GM18867 (cell line): ENCODE data around the gene C5orf22.
A peak's percentile ranks its signal among the peaks of the same experiment; 100 is the strongest.
"Not testable (repeated sequence)": the region's sequence is repeated elsewhere in the genome, so short reads cannot be mapped to it uniquely, and the experiment has no call there.

Experiments
- ATAC-seq: cut with Tn5 transposase; IDR thresholded peaks from one replicate; pipeline ENCODE4 v1.9.1; 2021; ENCODE audit warnings: mild to moderate bottlenecking, moderate library complexity; ENCODE audit not compliant: unreplicated experiment

Gene C5orf22

DNA sequence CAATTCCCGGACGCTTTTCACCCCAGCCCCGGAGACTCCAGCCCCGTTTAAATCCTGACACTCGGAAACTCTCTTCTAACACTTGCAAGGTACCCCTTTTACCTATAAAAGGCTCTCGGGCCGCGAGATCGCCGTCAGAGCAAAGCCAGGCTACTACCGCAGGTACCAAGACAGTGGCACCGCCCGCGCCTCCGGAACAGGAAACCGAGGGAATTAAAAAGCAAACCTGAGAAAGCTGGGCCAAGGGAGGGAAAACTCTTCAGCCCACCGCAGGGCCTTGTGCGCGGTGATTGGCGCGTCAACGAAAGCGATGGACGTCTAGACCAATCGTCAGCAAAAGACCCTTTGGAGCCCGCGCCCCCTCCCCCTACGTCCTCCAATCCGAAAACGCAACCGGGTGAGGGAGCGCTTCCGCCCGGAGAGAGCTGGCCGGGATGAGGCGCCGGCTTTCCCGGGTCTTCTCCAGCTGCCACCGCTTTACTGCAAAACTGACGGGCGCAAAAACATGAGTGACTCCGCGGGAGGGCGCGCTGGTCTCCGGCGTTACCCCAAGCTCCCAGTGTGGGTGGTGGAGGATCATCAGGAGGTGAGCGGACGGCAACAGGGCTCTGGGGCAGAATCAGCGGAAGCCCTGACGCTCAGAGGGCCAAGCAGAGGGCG, at the start of gene C5orf22, which contains the start of gene DROSHA:
TSS of gene C5orf22 (plus strand) at position 414 of the 660 bp plus-strand sequence. CDS start at position 506, 92 bp downstream.
TSS of gene DROSHA (minus strand) at position 206 of the 660 bp plus-strand sequence. CDS start 3,034 bp downstream, outside the sequence.
- ATAC-seq, result peak; percentile 94

DNA sequence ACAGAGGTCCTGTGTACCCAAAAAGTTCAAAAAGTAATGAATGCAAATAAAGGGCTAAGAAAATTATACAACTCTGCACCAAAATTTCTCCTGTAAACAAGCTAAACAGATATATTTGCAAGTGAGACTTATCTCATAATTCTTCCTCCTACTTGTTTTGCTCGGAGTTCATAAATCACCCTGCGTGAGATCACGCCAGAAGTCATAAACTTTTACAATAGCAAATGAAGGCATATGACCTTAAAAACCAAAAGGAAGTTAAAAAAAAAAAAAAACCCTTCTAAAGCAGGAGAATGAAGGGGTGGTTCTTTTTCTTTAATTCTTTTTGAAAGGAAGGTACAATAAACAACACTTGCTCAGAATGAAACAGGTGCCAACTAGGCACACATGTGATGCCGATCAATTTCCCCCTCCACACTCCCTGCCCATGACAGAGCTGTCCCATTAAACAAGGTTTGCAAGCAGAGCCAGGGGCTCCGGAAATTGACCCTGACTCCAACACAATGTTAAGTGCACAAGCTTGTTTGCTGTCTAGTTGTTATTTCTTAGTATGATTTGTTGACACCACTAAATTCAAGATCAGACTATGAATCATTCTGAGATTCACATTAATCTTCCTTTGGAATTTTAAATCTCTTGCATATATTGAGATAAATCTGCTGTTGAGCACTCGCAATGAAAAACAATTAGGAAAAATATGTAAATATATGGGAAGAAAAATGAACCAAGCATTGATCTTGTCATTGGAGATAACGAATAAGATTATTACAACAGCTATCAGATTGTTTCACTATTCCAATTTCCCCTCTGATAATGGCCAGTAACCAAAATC, 46.5 kb upstream of the C5orf22 start:
- no peak for ATAC-seq

DNA sequence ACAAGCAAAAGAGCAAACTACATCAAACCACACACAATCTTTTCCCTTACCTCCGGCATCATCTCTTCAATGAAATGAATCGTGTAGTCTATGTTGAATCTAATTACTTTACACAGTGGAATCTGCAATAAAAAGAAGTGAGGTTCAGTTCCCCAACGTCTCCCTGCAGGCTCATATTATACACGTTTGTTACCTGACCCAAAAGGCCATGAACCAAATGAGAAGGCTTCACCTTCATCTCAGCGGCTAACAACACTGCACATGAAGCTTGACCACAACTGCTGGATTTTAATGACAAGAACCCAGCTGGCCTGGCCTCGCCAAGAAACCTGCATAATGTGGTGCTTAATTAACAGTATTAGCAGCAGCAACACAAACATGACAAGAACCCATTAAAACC, 45.7 kb upstream of the C5orf22 start:
- ATAC-seq, result no peak

DNA sequence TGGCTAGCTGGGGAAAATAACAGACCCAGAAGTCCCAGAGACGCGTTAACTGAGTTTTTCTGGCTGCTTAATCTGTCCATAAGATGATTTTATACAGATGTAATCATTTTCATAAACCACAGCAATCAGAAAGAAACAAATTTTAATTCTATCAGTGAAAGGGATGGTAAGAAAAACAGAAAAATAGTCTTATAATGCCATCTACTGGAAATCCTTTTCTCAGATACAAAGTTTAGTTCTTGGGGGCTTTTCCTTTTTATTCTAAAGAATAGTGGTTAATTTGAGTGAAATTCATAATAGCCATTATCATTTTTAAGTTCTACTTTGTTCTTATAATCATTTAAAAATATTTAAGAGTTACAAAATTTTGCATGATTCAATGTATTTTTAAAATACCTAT, 44.6 kb upstream of the C5orf22 start:
- no peak for ATAC-seq

DNA sequence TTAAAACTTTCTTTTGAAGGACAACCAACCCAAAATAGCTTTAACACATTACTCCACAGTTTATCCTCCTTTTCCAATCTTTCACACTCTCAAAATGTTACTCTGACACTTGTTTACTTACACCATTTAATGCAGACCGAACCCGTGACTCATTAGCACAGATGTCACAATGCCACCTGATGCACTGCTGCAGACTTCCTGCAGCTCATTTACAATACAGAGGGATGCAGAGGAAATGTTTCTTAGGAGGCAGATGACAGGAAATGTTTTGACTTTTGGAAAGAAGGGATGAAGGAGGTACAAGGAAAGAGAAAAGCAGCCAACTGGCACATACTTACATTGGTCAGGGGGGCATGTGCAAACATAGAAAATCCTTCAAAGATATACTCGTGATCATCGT, 39.2 kb upstream of the C5orf22 start:
- ATAC-seq, result no peak

DNA sequence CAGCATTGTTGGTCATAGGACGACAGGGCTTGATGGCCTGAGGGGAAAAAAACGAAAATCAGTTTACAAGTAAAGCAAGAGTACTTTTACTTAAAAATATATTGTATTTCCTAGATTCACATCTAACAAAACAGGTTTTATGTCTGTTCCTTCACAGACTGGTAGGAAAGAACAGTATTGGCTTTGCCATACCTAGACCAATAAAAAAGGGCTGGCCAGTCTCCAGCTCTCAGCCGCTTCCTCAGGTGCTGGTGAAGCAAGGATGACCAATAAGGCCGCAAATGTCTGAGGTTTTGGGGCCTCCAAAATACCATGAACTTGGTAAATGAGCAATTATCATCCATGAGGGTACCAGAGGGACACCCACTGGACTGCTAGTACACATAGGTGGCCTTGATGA, 36.8 kb upstream of the C5orf22 start:
- ATAC-seq, result no peak

DNA sequence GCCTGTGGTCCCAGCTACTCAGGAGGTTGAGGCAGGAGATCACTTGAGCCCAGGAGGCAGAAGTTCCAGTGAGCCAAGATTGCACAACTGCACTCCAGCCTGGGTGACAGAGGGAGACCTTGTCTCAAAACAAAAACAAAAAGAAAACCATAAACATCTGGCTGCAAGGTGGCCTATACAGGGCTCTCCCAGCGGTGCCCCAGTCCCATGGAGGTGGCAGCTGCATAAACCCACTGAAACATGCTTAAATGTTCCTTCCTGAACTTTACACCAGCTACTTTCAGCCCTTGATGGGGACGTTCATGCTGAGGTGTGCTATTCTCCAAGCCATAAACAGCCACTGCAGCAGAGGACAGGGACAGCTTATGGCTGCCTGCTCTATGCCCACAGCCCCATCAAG, 35.8 kb upstream of the C5orf22 start:
- no peak for ATAC-seq

DNA sequence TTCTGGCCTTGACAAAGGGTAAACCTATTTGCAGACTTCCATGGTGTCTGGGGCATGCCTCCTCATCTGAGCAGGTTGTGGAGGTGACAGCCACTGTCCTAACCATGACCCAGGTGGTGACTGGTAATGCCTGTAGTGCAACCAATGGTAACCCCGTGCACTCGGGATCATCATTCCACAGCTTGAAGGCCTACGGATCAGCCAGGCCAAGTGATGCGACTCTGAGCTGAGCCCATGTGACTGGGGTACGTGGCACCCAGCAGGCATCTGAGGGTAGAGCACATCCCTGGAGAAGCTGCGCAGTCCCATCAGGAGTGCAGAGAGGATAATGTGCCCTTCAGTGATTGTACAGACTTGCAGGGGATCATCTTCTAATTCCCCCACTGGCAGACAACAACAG, 35.2 kb upstream of the C5orf22 start:
- no peak for ATAC-seq

DNA sequence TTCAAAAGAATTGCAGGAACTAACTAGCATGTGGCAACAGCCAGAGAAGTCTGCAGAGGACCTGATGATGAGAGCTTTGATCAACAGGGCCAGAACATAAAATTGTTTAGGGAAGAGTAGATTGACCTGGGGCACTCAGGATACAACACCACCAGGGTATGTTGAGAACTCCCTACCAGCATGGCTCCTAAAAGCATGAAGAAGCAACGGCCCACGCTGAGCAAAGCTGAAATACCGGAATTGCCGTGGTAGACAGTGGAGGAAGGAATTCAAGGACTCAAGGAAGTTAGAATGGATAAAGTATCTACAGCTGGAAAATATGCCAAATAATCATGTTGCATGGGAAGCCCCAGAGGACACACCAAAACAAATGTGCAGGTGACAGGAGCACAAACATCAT, 31.8 kb upstream of the C5orf22 start:
- no peak for ATAC-seq

DNA sequence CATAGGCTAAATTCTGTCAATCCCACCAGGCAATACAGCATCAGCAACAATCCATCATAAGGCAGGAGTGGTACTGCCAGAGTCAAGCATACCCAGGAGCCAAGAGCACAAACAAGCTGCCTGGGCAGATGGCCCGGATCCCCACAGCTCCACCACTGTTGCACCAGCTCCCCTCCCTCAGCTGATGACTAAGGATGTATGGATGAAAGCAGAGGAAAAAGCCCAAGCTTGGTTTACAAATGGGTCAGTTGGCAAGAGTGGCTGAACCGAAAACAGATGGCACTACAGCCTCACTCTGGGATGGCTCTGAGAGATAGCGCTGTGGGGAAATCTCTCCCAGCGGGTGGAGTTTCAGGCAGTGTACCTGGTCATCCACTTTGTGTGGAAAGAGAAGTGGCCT, 29.6 kb upstream of the C5orf22 start:
- ATAC-seq, result no peak

DNA sequence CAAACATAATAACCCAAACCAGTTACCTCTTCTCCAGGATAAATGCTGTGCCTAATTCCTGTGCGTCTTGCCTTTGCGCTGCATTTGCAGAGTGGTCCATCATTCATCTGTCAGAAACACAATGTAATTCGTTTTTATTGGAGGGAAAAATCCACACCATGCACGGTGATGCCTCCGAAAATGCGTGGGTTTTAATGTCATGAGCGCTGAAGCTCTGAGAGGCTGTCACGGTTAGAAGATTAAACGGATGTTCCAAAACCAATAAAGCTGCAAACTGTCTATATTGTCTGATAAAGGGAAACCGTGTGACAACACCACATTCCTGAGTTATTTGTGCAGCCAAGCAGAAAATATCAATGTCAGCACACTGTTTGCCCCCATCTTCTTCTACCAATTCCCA, 27.6 kb upstream of the C5orf22 start:
- ATAC-seq, result no peak

DNA sequence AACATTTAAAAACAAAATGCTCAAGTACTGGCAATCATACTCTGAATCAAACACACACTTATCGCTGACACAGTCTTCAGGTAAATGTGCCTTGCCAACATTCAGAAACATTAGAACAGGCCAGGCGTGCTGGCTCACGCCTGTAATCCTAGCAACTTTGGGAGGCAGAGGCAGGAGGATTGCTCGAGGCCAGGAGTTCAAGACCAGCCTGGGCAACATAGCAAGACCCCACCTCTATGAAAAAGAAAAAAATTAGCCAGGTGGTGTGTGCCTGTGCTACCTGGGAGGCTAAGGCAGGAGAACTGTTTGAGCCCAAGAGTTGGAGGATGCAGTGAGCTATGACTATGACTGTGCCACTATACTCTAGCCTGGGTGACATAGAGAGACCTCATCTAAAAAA, 20.8 kb upstream of the C5orf22 start:
- no peak for ATAC-seq

DNA sequence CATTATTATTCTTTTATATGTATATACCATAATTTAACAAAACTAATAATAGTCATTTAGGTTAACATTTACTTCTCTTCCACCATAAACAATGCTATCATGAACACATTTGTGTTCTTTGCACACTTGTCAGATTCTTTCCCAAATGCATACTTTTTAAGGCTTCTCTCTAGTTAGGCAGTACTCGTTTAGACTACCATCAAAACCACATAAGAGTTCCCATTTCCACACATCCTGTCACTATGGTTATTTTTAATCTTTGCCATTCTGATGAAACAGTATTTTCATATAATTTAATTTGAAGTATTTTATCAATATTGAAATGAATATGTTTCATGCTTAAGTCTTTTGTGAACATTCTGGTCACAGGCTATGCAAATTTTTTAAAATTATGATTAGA, 15.3 kb upstream of the C5orf22 start:
- no peak for ATAC-seq

DNA sequence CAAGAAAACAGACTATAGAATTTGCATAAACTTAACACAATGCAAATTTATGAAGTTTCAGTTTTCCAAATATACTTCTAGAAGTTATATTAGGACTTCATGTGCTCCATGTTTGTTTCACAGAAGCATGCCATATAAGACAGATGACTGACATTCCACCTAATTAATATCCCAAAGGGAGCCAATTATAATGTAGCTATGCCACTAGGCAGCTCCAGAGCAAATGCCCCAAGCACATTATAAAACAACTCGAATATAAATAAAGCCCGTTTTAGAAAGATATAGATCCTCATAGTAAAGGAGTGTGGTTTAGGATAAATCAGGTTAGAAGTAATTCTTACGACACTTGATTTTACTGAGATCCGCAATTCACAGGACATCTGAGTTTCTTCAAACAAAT, 9.1 kb upstream of the C5orf22 start:
- no peak for ATAC-seq

DNA sequence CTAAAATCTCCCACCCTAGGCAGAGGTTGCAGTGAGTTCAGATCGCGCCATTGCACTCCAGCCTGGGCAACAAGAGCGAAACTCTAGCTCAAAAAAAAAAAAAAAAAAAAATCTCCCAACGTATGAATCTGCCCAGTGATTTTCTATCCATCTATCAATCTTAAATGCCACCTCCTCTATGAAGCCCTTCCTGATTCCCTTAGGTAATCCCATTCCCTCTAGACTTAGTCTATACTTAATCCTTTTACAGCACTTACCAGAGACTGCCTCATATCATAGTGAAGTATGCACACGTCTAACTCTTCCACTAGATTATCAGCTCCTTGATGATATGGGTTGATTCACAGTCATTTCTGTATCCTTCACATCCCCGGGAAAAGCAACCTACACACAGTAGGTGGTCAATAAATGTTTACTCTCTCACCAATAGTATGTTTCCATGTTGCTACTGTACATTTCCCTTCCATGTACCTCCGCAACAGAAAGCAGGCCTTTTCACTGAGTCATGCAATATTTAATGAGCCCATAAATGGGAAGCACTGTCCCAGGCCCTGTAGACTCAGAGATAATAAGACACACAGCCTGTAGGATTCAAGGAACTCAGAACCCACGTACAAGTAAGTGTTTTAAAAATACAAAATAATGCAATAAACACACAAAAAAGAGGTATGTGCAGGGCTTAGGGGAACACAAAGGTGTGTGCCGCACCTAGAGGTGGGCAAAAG, 1.4 kb upstream of the C5orf22 start:
- no peak for ATAC-seq

DNA sequence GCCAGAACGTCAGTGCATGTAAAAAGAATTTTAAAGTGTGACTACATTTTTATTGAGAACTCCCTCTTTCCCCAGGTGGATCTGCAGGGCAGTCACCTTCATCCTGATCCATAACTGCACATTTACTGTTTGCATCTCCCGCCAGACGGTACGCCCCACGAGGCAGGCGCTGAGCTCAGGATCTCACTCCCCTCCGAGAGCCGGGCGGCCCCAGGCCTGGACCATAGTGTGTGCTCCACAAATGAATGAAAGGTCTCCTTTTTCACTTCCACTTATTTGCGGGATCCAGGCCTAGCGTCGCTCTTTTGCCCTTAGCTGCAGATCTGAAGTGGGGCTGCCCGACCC, 586 bp upstream of the C5orf22 start:
- peak; percentile 37 for ATAC-seq

DNA sequence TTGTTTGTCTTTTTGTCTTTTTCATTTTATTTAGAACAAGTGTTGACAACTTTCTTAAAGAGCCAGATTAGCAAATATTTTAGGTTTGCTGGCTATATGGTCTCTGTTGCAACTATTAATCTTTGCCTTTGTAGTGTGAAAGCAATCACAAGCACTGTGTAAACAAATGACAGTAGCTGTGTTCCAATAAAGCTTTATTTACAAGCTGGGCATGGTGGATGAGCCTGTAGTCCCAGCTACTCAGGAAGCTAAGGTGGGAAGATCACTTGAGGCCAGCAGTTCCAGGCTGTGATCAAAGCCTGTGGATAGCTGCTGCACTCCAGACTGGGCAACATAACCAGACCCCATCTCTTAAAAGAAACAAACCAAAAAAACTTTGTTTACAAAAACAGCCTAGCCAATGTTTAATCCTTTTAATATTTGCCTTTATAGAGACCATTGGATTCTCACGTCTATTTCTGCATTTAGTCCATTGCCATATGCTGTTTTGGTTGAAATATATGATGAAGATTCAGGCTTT, 2.5 kb downstream of the C5orf22 start:
- no peak for ATAC-seq

DNA sequence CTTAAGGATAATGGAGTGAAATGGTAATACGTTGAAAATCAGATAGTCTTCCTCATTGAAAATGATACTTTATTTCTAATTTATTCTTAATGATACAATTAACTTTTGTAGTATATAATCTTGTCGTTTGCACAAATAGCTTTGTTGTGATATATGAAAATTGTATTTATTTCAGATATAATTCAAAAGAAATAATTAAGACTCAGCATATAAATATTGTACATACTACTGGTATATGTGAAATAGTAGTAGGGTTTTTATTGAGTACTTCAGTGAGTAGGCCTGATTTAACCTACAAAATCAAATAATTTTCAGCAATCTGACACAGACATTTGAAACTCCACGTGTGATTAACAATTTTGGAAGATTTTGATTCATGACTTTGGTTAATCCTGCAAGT, 4.8 kb downstream of the C5orf22 start:
- ATAC-seq, result no peak

DNA sequence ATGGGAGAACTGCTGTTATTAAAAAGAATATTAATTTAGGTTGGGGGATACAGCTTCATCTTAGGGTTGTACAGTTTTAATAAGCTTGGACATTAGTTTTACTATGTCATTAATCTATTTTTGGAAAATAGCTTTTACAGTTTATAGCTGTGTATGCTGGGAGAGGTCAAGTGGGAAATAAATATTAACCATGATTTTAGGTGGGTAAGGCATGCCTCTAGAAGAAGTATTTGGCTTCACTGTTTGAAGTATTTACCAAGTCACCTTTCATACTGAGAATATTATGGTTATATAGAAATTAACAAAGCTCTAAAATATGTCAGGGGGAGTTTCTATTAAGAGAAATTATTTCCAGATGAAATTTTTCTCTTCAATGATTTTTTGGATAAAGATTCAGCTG, 5.2 kb downstream of the C5orf22 start:
- ATAC-seq, result no peak

DNA sequence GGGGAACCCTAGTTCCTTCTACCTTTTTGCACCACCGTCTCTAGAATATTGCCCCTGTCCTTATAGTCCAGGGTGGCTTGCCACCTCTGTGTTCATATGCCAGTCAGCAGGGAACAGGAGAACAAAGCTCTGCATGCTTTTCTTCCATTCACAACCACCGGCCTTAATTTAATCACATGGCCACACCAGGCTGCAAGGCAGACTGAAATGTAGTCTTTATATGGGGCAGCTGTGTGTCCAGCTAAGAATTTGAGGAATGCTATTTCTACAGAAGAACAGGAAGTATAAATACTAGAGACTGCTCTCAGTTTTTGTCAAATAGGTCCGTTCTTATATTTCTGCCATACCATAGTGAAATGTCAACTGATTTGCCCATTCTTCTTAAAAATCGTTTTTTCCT, 5.8 kb downstream of the C5orf22 start:
- ATAC-seq, result no peak

DNA sequence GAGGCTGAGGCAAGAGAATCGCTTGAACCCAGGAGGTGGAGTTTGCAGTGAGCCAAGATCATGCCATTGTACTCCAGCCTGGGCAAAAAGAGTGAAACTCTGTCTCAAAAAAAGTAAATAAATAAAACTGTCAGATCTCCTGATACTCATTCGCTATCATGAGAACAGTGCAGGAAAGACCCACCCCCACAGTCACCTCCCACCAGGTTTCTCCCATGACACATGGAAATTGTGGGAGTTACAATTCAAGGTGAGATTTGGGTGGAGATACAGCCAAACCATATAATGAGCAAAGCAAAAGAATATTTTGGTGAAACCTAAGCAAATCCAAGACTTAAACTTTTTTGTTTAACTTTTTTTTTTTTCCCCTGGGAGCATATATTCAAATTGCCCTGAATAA, 17.0 kb downstream of the C5orf22 start:
- ATAC-seq, result not testable (repeated sequence)

DNA sequence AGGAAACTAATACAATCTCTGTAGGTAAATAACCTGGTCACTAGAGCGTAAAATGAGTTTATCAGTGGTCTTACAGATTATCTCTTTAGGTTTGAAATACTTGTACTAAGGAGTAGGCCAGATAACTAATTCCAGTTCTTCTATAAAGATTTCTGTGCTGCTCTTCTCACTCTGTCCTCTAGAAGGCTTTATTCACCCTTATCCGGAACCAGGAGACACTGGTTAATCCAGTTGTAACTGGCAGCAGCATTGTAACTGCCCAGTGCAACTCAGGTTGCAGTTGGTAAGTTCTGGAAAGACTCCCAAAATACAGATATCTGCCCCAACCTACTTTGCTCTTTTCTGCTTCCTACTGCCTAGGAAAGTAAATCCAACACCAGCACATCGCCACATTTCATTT, 19.8 kb downstream of the C5orf22 start:
- no peak for ATAC-seq
